Right cardiac atrium (tissue), 5 donors: Measurements from ENCODE around the gene PRRT1B. TPM values are rescaled to one million over a fixed set of nuclear protein-coding genes. Genes with fewer than 3 reads are reported as not detected.

Source experiments
- ATAC-seq, 2 donors: fragments of 200-7000 bp; cut with Tn5 transposase; one replicate each; pipeline versions ENCODE4 v1.8.0 to v1.9.1; 2020; ENCODE audit warnings: moderate library complexity in 2 of 2, mild to moderate bottlenecking in 1 of 2
- DNase-seq, 3 donors: peaks; one replicate each; pipeline ENCODE4 v3.0.0-alpha.2; 2020
- H3K27ac ChIP-seq: one replicate; pipeline ENCODE4 v1.5.1; 2013; ENCODE audit warnings: mild to moderate bottlenecking, low read length, control low read depth, moderate library complexity
- H3K27me3 ChIP-seq: one replicate; pipeline ENCODE4 v1.6.1; 2013; ENCODE audit not compliant: control insufficient read depth, insufficient read depth
- H3K4me1 ChIP-seq: one replicate; pipeline ENCODE4 v1.6.1; 2013; ENCODE audit warnings: low read length; ENCODE audit not compliant: control insufficient read depth, insufficient read depth
- H3K4me3 ChIP-seq: one replicate; pipeline ENCODE4 v1.5.1; 2013; ENCODE audit warnings: low read length, control low read depth
- H3K9me3 ChIP-seq: one replicate; pipeline ENCODE4 v1.6.1; 2013; ENCODE audit warnings: low read length; ENCODE audit not compliant: control insufficient read depth
- WGBS: extraction: QIAGEN DNeasy Blood & Tissue Kit; methylation state at CpG from one replicate; pipeline ENCODE4 v1.1.7; 2013; 5-methylcytosine and 5-hydroxymethylcytosine counted together
- intact Hi-C, 4 donors: fragments of 100-400 bp; cut with DNase I; formaldehyde crosslinking; loops; one replicate each; pipeline versions ENCODE4 v1.11.0 to v1.14.0; 2022 to 2023
- polyA plus RNA-seq: library from polyadenylated mRNA; stranded (reverse); fragments of 200-250 nt; gene quantifications from one replicate; pipeline ENCODE4 v1.2.3, GENCODE V29; 2013
- total RNA-seq, 4 donors: library from RNA; stranded (reverse); fragmentation: NEBNext Ultra II Directional; extraction: Animal tissue kit (Norgen Biotek cat#: 25700); gene quantifications; one replicate each; pipeline ENCODE4 v1.2.1, GENCODE V29; 2021
- donor health status: healthy with polysubstance abuse.
- donor health status: DM: no; HTN: yes; CAD: no.
- donor health status: DM: no; HTN: no; CAD: no.
- donor health status: DM: no; HTN: yes; CAD: no; lungs with severe emphysema.
- donor health status: DM: yes; HTN: yes; CAD: no.

The PRRT1B gene
- total and polyA plus RNA-seq, 5 donors, result not detected

DNA sequence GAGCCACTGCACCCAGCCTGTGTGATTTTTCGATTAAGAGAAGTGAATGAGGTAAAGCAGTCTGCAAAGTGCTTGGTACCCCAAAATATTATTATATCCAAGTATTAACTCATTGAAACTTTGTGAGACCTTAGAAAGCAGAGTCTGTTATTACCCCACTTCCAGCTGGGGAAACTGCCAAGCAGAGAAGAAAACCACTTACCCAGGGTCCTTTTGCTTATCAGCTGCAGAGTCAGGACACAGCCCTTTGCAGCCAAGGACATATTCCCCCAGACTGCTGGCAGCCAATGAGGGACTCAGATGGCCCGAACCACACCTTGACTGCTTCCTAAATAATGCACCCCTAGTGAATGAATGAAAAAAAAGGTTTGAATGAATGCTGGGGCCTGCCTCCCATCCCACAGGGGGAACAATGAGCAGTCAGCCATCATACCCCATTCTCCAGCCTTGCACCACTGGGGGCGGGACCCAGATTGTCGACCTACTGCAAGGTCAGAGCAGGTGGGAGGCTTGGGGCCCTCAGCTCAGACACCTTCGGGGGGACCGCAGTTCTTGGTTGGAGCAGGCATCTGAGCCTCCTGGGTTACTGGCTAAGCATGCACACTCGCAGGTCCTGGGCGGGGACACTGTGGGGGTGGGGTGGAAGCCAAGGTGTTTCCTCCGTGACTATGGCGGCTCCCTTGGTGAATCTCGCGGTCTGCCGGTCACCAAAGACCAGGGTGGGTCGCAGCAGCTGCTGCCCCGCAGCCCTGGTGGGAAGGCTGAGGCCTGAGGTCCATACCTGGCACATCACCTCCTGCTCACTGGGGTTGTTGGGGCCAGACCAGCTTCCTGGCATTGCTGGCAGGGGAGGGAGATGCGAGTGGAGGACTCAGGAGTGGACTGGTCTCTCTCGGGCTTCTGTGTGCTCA lies 29.7 kb downstream of the PRRT1B start:
- intact Hi-C loops, result no loop called here
- peak in 1 of 2 donors; percentile 3 for ATAC-seq
- H3K4me3 ChIP-seq, result no peak overlapping the region
- DNase-seq, result no peak
- 89% methylated on average over 17 of the region's 17 CpGs for WGBS
- H3K9me3 ChIP-seq, result no peaks in the 10 kb centered on the region
- H3K27ac ChIP-seq, result no peak overlapping the region
- H3K4me1 ChIP-seq, result no peaks in the 10 kb centered on the region
- no peaks in the 10 kb centered on the region for H3K27me3 ChIP-seq

DNA sequence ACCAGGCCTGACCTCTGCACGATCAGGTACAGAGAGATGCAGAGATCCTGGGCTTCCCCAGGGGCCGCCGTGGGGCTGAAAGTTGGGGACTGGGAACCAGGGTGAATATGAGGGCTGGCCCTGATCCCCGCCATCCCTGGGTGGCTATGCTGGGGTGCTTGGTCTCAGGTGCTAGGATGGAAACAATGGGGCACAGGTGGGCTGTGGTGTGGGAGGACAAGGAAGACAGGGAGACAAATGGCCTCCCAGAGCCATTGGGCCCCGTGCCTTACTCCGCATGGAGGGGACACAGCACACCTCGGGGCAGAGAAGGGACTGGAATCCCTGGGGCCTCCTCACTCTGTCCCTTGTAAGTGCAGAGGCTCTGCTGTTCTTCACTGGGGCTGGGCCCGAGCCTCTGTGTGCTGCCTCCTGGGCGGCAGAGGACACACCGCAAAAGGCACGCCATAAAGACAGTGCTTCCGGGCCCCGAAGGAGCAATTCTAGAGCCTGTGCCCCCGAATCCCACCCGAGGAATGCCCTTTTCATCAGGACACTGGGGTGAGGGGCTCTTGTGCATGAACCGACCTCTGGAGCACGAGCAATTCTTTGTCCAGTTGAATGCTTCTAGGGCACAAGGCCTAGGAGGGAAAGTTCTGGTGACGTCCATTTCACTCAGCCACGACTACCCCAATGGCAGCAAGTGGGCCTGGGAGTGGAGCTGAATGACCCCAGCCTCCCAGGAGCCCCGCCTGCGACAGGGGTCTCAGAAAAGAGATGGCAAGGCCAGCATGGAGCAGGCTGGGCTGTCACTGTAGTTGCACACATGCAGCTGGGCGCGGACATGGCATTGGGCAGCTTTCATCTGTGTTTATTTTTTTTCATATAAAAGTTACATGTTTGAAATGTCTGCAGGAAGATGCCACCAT lies 30.9 kb downstream of the PRRT1B start:
- no peaks in the 10 kb centered on the region for H3K27me3 ChIP-seq
- WGBS, result 94% methylated on average over 23 of the region's 23 CpGs
- ATAC-seq (no peak), DNase-seq (no peak)
- no peak overlapping the region for H3K4me3 ChIP-seq
- intact Hi-C loops, result no loop called here
- no peak overlapping the region for H3K27ac ChIP-seq
- peaks cover 2% of the 10 kb centered on the region for H3K4me1 ChIP-seq
- no peaks in the 10 kb centered on the region for H3K9me3 ChIP-seq

DNA sequence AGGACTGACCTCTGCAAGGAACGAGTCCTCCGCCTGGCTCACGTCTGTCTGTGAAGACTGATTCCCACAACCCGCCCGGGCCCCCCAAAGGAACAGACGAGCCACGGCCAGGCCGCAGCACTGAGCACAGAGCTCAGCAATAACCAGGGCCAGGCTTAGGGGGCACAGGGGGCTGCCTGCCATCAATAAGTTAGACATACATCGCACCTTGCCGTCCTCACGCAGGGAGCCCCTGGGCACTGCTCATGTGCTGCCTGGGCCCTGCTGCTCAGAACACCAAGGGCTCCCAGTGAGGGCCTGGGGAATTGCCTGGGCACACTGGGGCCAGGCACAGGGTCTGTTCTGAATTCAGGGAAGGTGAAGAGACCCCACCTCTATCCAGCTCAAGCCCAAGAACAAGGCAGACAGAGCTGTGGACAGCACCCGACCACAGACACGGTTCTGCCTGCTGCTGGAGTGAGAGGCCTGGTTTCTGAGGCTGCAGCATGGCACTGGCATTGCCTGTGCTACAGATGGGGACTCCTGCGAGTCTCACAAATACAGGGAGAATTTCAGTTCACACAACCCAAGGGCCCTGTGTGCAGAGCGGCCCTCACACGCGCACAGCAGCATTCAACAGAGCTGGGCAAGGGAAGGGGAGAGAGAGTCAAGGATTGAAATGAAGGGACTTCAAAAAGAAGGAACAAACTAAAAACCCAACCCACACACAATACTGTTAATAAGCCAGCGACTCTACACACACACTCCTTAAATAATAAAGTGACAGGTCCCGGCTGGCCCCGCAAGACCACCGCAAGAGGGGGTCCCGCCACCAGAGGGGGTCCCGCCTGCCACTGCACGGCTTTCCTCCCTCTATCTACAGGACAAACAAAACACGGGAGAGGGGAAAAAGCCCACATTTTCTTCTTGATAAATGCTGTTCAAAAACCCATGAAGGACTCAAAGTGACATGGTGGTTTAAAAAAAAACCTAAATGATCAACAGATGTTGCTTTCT lies 32.0 kb downstream of the PRRT1B start:
- H3K4me1 ChIP-seq, result peaks cover 2% of the 10 kb centered on the region
- no peak overlapping the region for H3K27ac ChIP-seq
- intact Hi-C loops, result no loop called here
- ATAC-seq (no peak), DNase-seq (no peak)
- H3K4me3 ChIP-seq, result no peak overlapping the region
- no peaks in the 10 kb centered on the region for H3K27me3 ChIP-seq
- no peaks in the 10 kb centered on the region for H3K9me3 ChIP-seq
- 88% methylated on average over 25 of the region's 25 CpGs for WGBS

- no peak overlapping the region for H3K4me3 ChIP-seq
- ATAC-seq (no peak), DNase-seq (no peak)
- no peak overlapping the region for H3K27ac ChIP-seq
- WGBS, result 92% methylated on average over 13 of the region's 13 CpGs
- H3K9me3 ChIP-seq, result no peaks in the 10 kb centered on the region
- intact Hi-C loops, result no loop called here
- no peaks in the 10 kb centered on the region for H3K27me3 ChIP-seq
- H3K4me1 ChIP-seq, result peaks cover 2% of the 10 kb centered on the region
Observed at GRCh38 chr9:131578021-131578420, 32.7 kb downstream of the PRRT1B start.

DNA sequence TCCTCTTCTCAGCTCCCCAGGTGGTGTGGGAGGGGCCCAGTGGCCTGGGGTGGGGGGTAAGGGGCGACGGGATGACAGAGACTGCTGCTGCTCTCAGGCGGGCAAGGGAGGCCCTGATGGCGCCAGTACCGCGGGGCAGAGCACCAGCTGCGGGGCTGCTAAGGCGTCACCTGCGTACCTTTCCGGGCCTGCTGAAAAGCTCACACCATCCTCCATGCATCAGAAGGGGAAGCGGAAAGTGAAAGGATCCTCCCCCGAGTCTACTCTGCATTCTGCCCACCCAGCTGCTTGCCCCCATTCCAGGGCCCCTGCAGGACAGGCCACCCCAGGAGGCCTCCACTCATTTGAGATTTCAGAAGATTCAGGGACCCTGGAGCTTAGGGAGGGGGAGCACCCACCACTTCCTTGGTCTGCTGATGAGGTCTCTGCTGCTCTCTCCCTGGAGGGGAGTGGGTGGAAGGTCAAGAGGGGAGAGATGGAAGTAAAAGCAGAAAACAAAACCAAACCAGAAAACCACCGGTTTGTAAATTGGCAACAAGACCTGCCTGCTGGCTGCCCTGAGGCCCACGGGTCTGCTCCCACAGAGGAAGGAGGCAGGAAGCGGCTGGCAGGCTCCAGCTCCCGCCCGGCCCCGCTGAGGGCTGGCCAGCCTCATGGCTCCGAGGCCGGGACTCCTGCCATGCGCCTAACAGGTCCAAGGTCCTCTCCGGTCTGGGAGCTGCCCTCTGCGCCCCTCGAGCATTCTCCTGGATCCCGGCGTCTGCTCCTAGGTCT lies 33.6 kb downstream of the PRRT1B start:
- 72% methylated on average over 26 of the region's 26 CpGs for WGBS
- intact Hi-C loops, result no loop called here
- H3K4me3 ChIP-seq, result no peak overlapping the region
- no peak overlapping the region for H3K27ac ChIP-seq
- peaks cover 2% of the 10 kb centered on the region for H3K4me1 ChIP-seq
- DNase-seq, result peak in 1 of 3 donors; percentile 61
- no peaks in the 10 kb centered on the region for H3K27me3 ChIP-seq
- H3K9me3 ChIP-seq, result no peaks in the 10 kb centered on the region
- ATAC-seq, result no peak

- WGBS, result 67% methylated on average over 8 of the region's 8 CpGs
- DNase-seq (peak in 2 of 3 donors; percentile 68 to 79), ATAC-seq (peak; percentile 26 to 58)
- Histone ChIP-seq H3K27ac (no peak overlapping the region), H3K27me3 (no peaks in the 10 kb centered on the region), H3K4me3 (no peak overlapping the region), H3K4me1 (peaks cover 2% of the 10 kb centered on the region), H3K9me3 (no peaks in the 10 kb centered on the region)
- intact Hi-C loops, result no loop called here
Observed at GRCh38 chr9:131579789-131580211, 34.5 kb downstream of the PRRT1B start.

DNA sequence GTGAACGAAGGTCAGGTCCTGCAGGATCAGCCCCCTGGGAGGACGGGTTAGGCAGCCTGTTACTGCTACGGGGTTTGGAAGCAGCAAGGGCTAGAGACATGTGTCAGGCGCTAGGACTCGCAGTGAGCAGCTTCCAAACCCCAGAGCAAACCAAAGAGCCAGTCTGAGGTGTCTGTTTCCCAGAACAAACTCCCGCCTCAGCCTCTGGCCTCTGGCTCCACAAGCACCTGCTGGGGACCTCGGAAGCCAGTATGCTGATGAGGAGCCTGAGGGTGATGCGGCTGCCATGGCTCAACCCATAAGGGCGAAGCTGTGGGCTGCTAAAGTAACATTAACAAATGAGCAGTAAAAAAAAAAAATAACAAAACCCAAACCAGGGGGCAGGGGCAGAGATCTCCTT lies 35.0 kb downstream of the PRRT1B start:
- 85% methylated on average over 9 of the region's 9 CpGs for WGBS
- peaks cover 2% of the 10 kb centered on the region for H3K4me1 ChIP-seq
- no peaks in the 10 kb centered on the region for H3K9me3 ChIP-seq
- ATAC-seq (no peak), DNase-seq (no peak)
- no peak overlapping the region for H3K27ac ChIP-seq
- intact Hi-C loops, result no loop called here
- no peaks in the 10 kb centered on the region for H3K27me3 ChIP-seq
- no peak overlapping the region for H3K4me3 ChIP-seq

DNA sequence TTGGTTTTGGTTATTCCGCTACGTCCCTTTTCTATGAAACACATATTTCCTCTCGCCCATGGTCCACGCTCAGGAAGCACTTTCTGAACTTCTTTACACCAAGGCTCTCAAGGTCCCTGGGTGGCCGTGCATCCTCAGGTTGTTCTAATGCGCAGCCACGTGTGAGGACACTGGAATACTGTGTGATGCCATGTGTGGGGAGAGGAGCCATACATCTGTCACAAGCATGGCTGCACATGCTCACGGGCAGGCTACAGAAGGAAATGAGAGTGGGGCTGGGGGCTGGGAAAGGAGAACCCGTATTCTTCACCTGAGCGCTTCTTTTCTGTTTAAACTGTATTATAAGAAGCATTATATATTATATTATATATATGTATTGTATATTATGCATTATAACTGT lies 36.7 kb downstream of the PRRT1B start:
- intact Hi-C loops, result no loop called here
- DNase-seq (no peak), ATAC-seq (no peak)
- WGBS, result 92% methylated on average over 10 of the region's 10 CpGs
- Histone ChIP-seq H3K4me1 (peaks cover 2% of the 10 kb centered on the region), H3K27ac (no peak overlapping the region), H3K27me3 (no peaks in the 10 kb centered on the region), H3K9me3 (no peaks in the 10 kb centered on the region), H3K4me3 (no peak overlapping the region)

GRCh38 chr9:131582466-131583336 lies 37.4 kb downstream of the PRRT1B start:
- no peak for DNase-seq
- intact Hi-C loops, result no loop called here

More at GRCh38 chr9:131582466-131583336, 37.4 kb downstream of the PRRT1B start:
- Histone ChIP-seq H3K4me3 (no peak overlapping the region), H3K27me3 (no peaks in the 10 kb centered on the region), H3K27ac (no peak overlapping the region), H3K4me1 (peaks cover 2% of the 10 kb centered on the region), H3K9me3 (no peaks in the 10 kb centered on the region)
- WGBS, result 89% methylated on average over 27 of the region's 27 CpGs
- ATAC-seq, result no peak
